ENCODE measurements around the gene RBFOX2. TPM values are rescaled to one million over a fixed set of nuclear protein-coding genes. Genes with fewer than 3 reads are reported as not detected.

Gene RBFOX2
- total RNA-seq, 1 donor from 2014 or later = 58.1 TPM

DNA sequence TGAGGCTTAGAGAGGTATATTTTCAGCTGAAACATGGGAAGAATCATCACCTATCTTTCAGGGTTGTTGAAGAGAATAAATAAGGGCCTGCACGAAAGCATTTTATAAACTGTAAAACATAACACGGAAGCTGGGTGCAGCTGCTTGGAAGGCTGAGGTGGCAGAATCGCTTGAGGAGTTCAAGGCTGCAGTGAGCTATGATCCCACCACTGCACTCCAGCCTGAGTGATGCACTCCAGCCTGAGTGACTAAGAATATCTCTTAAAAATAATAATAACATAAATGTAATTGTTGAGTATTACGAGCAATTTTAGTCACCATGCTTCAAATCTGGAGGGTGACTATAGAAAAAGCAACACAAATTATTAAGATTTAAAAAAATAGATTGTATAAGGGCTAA is 16.3 kb downstream of the RBFOX2 start:
- Histone ChIP-seq H3K27me3 (no peaks in the 10 kb centered on the region), H3K27ac (no peak overlapping the region), H3K36me3 (no peaks in the 10 kb centered on the region), H3K4me1 (peaks cover 18 to 32% of the 10 kb centered on the region in 2 donors), H3K4me3 (no peak overlapping the region), H3K9me3 (no peaks in the 10 kb centered on the region)
- intact Hi-C loops (cut with DNase I) = no loop called here
- no peak for DNase-seq (ENCODE audit: low spot score in 2 of 2)
- no peak for TF ChIP-seq CTCF (IDR thresholded peaks at IDR 0.05)

DNA sequence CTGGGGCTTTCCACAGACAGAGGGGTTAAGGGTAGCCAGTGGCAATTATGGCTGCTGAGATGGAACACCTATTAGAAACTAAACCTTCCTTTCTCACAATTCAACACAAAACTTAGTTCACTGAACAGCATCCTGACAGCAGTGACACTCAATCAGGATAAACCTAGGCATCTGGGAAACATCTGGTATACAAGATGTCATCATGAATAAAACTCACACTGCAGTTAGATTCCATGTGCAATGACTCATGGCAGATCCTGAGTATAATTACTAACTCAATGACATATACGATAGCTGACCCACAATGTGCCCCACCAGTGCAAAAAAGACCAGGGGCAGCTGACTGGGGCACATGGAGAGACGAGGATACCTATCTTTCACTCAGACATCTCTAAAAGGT is 17.7 kb downstream of the RBFOX2 start:
- TF ChIP-seq CTCF (IDR thresholded peaks at IDR 0.05) = no peak
- Histone ChIP-seq H3K9me3 (no peaks in the 10 kb centered on the region), H3K27me3 (no peaks in the 10 kb centered on the region), H3K36me3 (no peaks in the 10 kb centered on the region), H3K27ac (no peak overlapping the region), H3K4me3 (no peak overlapping the region), H3K4me1 (peaks cover 10 to 18% of the 10 kb centered on the region in 2 donors)
- intact Hi-C loops (cut with DNase I) = no loop called here
- no peak for DNase-seq (ENCODE audit: low spot score in 2 of 2)

GRCh38 chr22:36010090-36010489 is 18.5 kb downstream of the RBFOX2 start:
- no peak overlapping the region for H3K4me3 ChIP-seq
- DNase-seq (ENCODE audit: low spot score in 2 of 2) = no peak
- no peaks in the 10 kb centered on the region for H3K27me3 ChIP-seq
- intact Hi-C loops (cut with DNase I) = no loop called here
- H3K36me3 ChIP-seq = no peaks in the 10 kb centered on the region
- H3K4me1 ChIP-seq = peaks cover 4 to 13% of the 10 kb centered on the region in 2 donors
- TF ChIP-seq CTCF (IDR thresholded peaks at IDR 0.05) = no peak
- H3K27ac ChIP-seq = no peak overlapping the region
- H3K9me3 ChIP-seq = no peaks in the 10 kb centered on the region

GRCh38 chr22:36009085-36009484 is 19.5 kb downstream of the RBFOX2 start:
- no peak for TF ChIP-seq CTCF (IDR thresholded peaks at IDR 0.05)
- no peak overlapping the region for H3K4me3 ChIP-seq
- no peaks in the 10 kb centered on the region for H3K9me3 ChIP-seq
- no peaks in the 10 kb centered on the region for H3K27me3 ChIP-seq
- no peak for DNase-seq (ENCODE audit: low spot score in 2 of 2)
- peaks cover 0 to 13% of the 10 kb centered on the region in 2 donors for H3K4me1 ChIP-seq
- H3K27ac ChIP-seq = no peak overlapping the region
- intact Hi-C loops (cut with DNase I) = no loop called here
- H3K36me3 ChIP-seq = no peaks in the 10 kb centered on the region

GRCh38 chr22:36008565-36008964 is 20.1 kb downstream of the RBFOX2 start:
- intact Hi-C loops (cut with DNase I) = no loop called here
- no peaks in the 10 kb centered on the region for H3K36me3 ChIP-seq
- H3K9me3 ChIP-seq = no peaks in the 10 kb centered on the region
- H3K27me3 ChIP-seq = no peaks in the 10 kb centered on the region
- no peak for DNase-seq (ENCODE audit: low spot score in 2 of 2)
- TF ChIP-seq CTCF (IDR thresholded peaks at IDR 0.05) = no peak
- peaks cover 0 to 13% of the 10 kb centered on the region in 2 donors for H3K4me1 ChIP-seq
- H3K27ac ChIP-seq = no peak overlapping the region
- no peak overlapping the region for H3K4me3 ChIP-seq

GRCh38 chr22:36008131-36008530 is 20.5 kb downstream of the RBFOX2 start:
- Histone ChIP-seq H3K4me1 (peaks cover 0 to 13% of the 10 kb centered on the region in 2 donors), H3K9me3 (no peaks in the 10 kb centered on the region), H3K27ac (no peak overlapping the region), H3K4me3 (no peak overlapping the region), H3K36me3 (no peaks in the 10 kb centered on the region), H3K27me3 (no peaks in the 10 kb centered on the region)
- intact Hi-C loops (cut with DNase I) = no loop called here
- no peak for DNase-seq (ENCODE audit: low spot score in 2 of 2)
- no peak for TF ChIP-seq CTCF (IDR thresholded peaks at IDR 0.05)

Data from ascending aorta (tissue), 2 donors.